HepG2 (cell line): ENCODE measurements around the gene VPS9D1. TPM values are rescaled to one million over a fixed set of nuclear protein-coding genes. Genes with fewer than 3 reads are reported as not detected.
A peak's percentile ranks its signal among the peaks of the same experiment; 100 is the strongest.

Source experiments
- ARID4A ChIP-seq: sonication (generic); formaldehyde crosslinking; IDR thresholded peaks from 2 replicates; pipeline ENCODE4 v1.5.0; 2020; ENCODE audit warnings: mild to moderate bottlenecking, missing genetic modification reagents, borderline replicate concordance
- ARNT2 ChIP-seq: sonication (generic); formaldehyde crosslinking; IDR thresholded peaks from 2 replicates; pipeline ENCODE4 v1.8.0; 2022; ENCODE audit warnings: mild to moderate bottlenecking, low read depth, missing genetic modification reagents, moderate library complexity
- EP300 ChIP-seq, 3 experiments: sonication (generic) in 1 of 3; formaldehyde crosslinking in 1 of 3; IDR thresholded peaks; 2 replicates each; pipeline versions ENCODE4 v1.5.1 to v1.6.1; 2011 to 2020; ENCODE audit warnings: low read depth in 2 of 3, low read length in 2 of 3, borderline replicate concordance in 1 of 3, improper control_type of control experiment in 1 of 3, mild to moderate bottlenecking in 1 of 3, missing genetic modification reagents in 1 of 3, moderate library complexity in 1 of 3
- KAT7 ChIP-seq: IDR thresholded peaks from 2 replicates; pipeline ENCODE4 v1.6.1; 2018; ENCODE audit warnings: borderline replicate concordance, missing compliant biosample characterization
- POLR2A ChIP-seq, 2 experiments: IDR thresholded peaks; 2 replicates each; pipeline ENCODE4 v1.6.1; 2011; ENCODE audit warnings: low read depth in 2 of 2, low read length in 2 of 2, mild to moderate bottlenecking in 1 of 2, moderate library complexity in 1 of 2; ENCODE audit not compliant: insufficient read depth in 1 of 2
- PREB ChIP-seq: sonication (generic); formaldehyde crosslinking; IDR thresholded peaks from 2 replicates; pipeline ENCODE4 v1.4.0; 2020; ENCODE audit warnings: missing genetic modification reagents
- TFDP2 ChIP-seq: sonication (generic); formaldehyde crosslinking; IDR thresholded peaks from 2 replicates; pipeline ENCODE4 v1.4.0; 2020; ENCODE audit warnings: missing genetic modification reagents
- ZBTB37 ChIP-seq: sonication (generic); formaldehyde crosslinking; IDR thresholded peaks from 2 replicates; pipeline ENCODE4 v1.4.0; 2020; ENCODE audit warnings: mild to moderate bottlenecking, missing genetic modification reagents
- ZFP36L1 ChIP-seq: sonication (generic); formaldehyde crosslinking; IDR thresholded peaks from 2 replicates; pipeline ENCODE4 v1.8.0; 2022; ENCODE audit warnings: mild to moderate bottlenecking, missing genetic modification reagents, moderate library complexity
- ZNF510 ChIP-seq: sonication (generic); formaldehyde crosslinking; IDR thresholded peaks from 2 replicates; pipeline ENCODE4 v1.4.0; 2020; ENCODE audit warnings: low read depth, mild to moderate bottlenecking, missing genetic modification reagents
- ZNF563 ChIP-seq: sonication (generic); formaldehyde crosslinking; IDR thresholded peaks from 2 replicates; pipeline ENCODE4 v1.8.0; 2022; ENCODE audit warnings: mild to moderate bottlenecking, moderate library complexity, missing genetic modification reagents
- ZNF841 ChIP-seq: sonication (generic); formaldehyde crosslinking; IDR thresholded peaks from 2 replicates; pipeline ENCODE4 v1.8.1; 2023; ENCODE audit warnings: missing genetic modification reagents, borderline replicate concordance
- polyA plus RNA-seq, 8 experiments: library from polyadenylated mRNA; depleted of rRNA in 3 of 8; stranded (reverse) in 7 of 8; unstranded in 1 of 8; fragments of >200 nt; fragmentation: Illumina TruSeq in 4 of 8; extraction: Trizol in 4 of 8; gene quantifications; 2 replicates each; pipeline versions ENCODE4 v1.2.1 to v1.2.3, GENCODE V29; 2011 to 2016; ENCODE audit warnings: low read depth in 4 of 8, missing spikeins in 1 of 8, mixed read lengths in 1 of 8; ENCODE audit not compliant: insufficient read depth in 1 of 8
- total RNA-seq, 5 experiments: library from RNA; depleted of rRNA; stranded (reverse); fragments of >200 nt; fragmentation: Illumina TruSeq; extraction: Trizol; gene quantifications; 2 replicates each; pipeline ENCODE4 v1.2.3, GENCODE V29; 2016; ENCODE audit warnings: low read depth in 1 of 5
- TF ChIP-seq, protein P1 (sequence below): sonication (generic); formaldehyde crosslinking; IDR thresholded peaks from 2 replicates; pipeline ENCODE4 v1.5.0; 2020; ENCODE audit warnings: mild to moderate bottlenecking, missing genetic modification reagents, moderate library complexity
- TF ChIP-seq, protein P2 (sequence below): sonication (generic); formaldehyde crosslinking; IDR thresholded peaks from 2 replicates; pipeline ENCODE4 v1.5.1; 2020; ENCODE audit warnings: missing genetic modification reagents, mild to moderate bottlenecking, borderline replicate concordance
- TF ChIP-seq, protein P3 (sequence below): sonication (generic); formaldehyde crosslinking; IDR thresholded peaks from 2 replicates; pipeline ENCODE4 v1.8.1; 2023; ENCODE audit warnings: mild to moderate bottlenecking, missing genetic modification reagents

Gene VPS9D1
- total and polyA plus RNA-seq, 2 of the 13 experiments (the other 11 are each of a cell fraction or from before 2014, with no cell fraction given): 10.1 to 13.2 TPM

DNA sequence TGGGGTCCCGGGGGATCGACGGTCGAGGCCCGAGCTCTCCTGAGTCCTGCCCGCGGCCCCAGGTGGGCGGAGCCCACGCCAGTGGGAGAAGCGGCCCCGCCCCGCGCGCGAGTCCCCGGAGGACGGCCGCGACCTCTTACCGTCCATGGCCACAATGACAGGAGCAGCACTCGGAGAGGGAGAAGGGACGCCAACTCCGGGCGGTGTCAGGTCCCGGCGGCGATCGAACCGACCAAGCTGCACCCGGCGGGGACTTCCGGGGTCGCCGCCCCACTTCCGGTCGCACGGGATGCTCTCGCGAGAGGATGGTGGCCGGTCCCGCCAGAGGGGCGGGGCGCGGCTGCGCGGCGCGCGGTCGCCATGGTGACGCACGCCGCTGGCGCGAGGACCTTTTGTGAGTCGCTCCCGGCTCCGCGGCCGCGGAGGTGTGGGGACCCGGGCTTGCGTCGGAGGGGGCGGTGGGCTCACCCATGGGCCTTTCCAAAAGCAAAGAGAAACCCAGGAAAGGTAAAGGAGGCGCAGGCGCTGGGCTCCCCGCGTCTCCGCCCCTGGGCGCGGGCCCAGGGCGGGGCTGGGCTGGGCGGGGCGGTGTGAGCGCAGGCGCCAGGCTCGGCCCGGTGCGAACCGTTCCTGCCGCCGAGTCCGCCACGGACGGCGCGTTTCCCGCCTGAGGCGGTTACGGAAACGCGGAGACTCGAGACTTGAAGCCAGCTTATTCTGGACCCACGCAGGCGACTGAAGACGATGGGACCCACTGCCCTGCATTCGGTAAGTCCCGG, 63.1 kb downstream of the VPS9D1 start, which contains the start of the genes CHMP1A and SPATA33 (continued):
- TF ChIP-seq, protein P1, sequence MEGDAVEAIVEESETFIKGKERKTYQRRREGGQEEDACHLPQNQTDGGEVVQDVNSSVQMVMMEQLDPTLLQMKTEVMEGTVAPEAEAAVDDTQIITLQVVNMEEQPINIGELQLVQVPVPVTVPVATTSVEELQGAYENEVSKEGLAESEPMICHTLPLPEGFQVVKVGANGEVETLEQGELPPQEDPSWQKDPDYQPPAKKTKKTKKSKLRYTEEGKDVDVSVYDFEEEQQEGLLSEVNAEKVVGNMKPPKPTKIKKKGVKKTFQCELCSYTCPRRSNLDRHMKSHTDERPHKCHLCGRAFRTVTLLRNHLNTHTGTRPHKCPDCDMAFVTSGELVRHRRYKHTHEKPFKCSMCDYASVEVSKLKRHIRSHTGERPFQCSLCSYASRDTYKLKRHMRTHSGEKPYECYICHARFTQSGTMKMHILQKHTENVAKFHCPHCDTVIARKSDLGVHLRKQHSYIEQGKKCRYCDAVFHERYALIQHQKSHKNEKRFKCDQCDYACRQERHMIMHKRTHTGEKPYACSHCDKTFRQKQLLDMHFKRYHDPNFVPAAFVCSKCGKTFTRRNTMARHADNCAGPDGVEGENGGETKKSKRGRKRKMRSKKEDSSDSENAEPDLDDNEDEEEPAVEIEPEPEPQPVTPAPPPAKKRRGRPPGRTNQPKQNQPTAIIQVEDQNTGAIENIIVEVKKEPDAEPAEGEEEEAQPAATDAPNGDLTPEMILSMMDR: no peak; the same call in 1 of the 2 replicates
- peak; percentile 98 for TF ChIP-seq ARNT2
- TF ChIP-seq, protein P2, sequence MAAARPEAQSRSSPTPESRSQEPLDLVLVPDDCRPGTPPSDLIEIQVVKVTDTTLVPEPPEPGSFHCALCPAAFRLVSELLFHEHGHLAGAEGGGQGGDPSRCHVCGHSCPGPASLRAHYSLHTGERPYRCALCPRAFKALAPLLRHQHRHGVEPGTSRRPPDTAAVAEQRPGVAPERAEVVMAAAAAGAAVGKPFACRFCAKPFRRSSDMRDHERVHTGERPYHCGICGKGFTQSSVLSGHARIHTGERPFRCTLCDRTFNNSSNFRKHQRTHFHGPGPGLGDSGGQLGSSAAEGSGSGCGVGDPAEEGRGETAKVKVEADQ: no peak; the same call in 1 of the 2 replicates
- no peak for TF ChIP-seq ZBTB37 (CRISPR knock-in tag)
- peak; percentile 86; the same call in 1 of the 2 replicates for TF ChIP-seq KAT7 (CRISPR knock-in tag)
- TF ChIP-seq, protein P3, sequence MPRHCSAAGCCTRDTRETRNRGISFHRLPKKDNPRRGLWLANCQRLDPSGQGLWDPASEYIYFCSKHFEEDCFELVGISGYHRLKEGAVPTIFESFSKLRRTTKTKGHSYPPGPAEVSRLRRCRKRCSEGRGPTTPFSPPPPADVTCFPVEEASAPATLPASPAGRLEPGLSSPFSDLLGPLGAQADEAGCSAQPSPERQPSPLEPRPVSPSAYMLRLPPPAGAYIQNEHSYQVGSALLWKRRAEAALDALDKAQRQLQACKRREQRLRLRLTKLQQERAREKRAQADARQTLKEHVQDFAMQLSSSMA (CRISPR knock-in tag): no peak
- TF ChIP-seq PREB (CRISPR knock-in tag): 0 out of 2 replicates have a peak, but pooled peaks have one; percentile 15
- TF ChIP-seq EP300 (IDR thresholded peaks at IDR 0.05; ENCODE audit: low read depth in 2 of 2, low read length in 2 of 2): no peak
- TF ChIP-seq EP300 (CRISPR knock-in tag; IDR thresholded peaks at IDR 0.05; ENCODE audit: borderline replicate concordance): 0 out of 2 replicates have a peak, but pooled peaks have one; percentile 19
- TF ChIP-seq ZFP36L1 (CRISPR knock-in tag): peak; percentile 55; the same call in 1 of the 2 replicates
- peak; percentile 62 to 72 for TF ChIP-seq POLR2A (IDR thresholded peaks at IDR 0.05; ENCODE audit: insufficient read depth in 1 of 2, low read depth in 2 of 2, low read length in 2 of 2)
- TF ChIP-seq ZNF841 (CRISPR knock-in tag): no peak; the same call in 1 of the 2 replicates
- peak; percentile 84 for TF ChIP-seq ZNF563 (CRISPR knock-in tag)
- TF ChIP-seq ZNF510 (CRISPR knock-in tag): no peak; the same call in 1 of the 2 replicates
- peak; percentile 83 for TF ChIP-seq TFDP2 (CRISPR knock-in tag)
- peak; percentile 99 for TF ChIP-seq ARID4A
